Kidney glomerular epithelial cell (primary cell): ENCODE measurements around the gene TNNI2.
"Not testable (repeated sequence)": the region's sequence is repeated elsewhere in the genome, so short reads cannot be mapped to it uniquely, and the experiment has no call there.

Source experiments
- DNase-seq: peaks from one replicate; lab custom pipeline; 2025; lab: John Stamatoyannopoulos, UW

Gene TNNI2

GRCh38 chr11:1875093-1875850, 36.5 kb downstream of the TNNI2 start:
- no peak for DNase-seq

DNA sequence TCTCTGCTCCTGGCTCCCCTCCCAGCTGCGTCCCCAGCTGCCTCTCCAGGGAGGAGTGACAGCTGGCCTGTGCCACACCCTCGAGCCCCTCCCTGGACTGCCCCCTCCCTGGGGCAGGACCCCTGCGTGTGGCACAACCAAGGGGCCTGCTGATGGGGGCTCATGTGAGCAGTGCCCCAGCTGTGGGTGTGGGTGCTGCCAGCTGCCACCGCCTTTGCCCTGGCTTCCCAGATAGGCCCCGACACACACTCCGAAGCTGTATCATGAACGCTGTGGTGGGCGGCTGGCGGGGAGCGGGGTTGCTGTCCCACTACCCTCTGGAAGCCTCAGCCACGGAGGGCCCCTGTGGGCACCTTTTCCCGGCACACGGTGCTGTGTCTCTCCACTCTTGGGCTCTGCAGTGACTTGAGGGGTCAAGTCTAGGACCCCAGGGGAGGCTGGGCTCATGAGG, 37.1 kb downstream of the TNNI2 start:
- not testable (repeated sequence) for DNase-seq

DNA sequence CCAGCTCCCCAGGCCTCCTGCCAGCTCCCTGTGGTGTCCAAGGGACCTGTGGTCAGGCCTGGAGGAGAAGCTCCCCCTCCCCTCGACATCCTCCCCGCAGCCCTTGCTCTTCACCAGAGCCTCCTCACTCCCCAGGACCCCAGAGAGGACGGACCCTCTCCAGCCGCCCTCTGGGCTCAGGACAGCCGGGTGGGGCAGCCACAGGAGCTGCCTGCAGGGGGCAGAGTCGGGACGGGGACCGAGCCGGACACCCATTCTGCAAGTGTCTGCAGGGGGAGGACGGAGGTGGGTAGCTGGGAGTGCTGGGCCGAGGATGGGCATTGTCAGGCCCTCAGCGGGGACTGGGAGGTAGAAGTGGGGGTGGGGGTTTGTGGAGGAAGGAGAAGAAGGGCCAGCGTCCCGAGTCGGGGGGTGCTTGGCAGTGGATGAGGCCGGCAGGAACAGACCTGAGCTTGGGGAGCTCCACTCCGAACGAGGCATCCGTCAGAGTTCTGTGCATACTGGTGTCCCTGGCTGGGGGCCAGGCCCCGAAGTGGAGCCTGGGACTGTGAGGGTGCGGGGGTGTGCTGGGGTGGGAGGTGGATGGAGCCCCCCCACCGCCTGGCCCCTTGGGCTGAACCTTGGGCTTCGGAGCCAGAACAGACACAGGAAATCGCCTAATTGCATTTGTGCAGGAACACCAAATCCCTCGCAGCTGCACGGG, 37.7 kb downstream of the TNNI2 start:
- no peak for DNase-seq

DNA sequence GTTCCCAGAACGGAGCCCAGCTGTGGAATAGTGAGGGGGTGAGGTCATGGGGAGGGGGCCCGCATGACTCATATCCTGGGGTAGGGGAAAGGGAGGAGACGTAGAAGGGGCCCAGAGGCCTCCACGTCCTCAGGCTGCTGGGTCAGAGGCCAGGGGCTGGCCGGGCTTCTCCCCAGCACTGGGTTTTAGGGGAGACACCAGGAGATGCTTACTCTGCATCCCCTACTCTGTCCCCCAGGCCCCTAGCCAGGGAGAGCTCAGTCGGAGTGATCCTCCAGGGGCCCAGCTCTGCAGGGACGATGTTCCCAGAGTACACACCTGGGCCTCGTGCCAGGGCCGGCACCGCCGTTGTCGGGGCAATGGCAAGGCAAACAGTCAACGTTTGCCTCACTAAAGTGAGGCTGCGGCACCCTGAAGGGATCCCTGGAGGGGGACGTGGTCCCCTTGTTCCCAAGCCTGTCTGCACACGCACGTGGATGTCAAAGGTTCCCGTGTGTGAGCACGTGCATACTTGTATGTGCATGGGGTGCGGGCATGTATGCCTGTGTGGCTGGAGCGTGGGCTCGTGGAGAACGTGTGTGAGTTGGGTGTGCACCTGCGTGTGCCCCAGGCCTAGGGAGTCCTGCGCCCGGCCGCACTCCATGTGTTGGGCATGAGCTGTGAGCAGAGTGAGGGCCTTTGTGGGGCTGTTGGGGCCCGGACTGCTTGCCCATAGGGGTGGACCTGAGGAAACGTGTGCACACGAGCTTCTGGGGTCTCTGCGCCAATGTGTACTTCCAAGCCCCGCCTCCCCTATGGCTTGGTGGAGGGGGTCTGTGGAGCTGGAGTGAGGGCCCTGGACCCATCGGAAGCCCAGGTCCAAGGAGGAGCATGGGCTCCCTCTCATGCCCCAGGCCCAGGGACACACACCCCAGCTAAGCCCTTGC, 38.7 kb downstream of the TNNI2 start:
- no peak for DNase-seq

GRCh38 chr11:1878137-1879031, 39.6 kb downstream of the TNNI2 start:
- DNase-seq, result no peak

DNA sequence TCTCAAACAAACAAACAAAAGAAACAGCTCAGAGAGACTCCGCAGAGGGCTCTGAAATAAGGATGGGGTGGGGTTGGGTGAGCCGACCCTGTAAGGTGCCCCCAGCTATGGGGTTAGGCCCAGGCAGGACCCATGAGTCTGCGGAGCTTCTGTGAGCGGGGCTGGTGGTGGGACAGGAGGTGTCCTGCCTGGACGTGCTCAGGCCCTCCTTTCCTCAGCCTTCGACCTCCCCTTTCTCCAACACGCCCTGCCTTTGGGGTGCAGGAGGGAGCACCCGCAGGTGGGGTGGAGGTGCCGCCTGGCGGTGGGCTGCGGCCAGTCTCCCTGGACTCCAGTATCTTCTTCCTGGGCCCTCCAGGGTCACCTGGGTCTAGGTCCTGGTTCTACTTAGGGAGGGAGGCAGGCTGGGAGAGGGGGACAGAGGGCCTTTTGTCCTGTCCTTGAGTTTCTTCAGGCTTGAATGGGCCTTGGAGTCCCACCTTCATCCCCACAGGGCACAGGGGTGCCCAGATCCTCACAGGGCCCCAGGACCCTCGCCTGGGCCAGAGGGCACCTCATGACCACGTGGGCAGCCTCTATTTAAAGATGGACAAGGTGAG, 40.7 kb downstream of the TNNI2 start:
- DNase-seq, result no peak

DNA sequence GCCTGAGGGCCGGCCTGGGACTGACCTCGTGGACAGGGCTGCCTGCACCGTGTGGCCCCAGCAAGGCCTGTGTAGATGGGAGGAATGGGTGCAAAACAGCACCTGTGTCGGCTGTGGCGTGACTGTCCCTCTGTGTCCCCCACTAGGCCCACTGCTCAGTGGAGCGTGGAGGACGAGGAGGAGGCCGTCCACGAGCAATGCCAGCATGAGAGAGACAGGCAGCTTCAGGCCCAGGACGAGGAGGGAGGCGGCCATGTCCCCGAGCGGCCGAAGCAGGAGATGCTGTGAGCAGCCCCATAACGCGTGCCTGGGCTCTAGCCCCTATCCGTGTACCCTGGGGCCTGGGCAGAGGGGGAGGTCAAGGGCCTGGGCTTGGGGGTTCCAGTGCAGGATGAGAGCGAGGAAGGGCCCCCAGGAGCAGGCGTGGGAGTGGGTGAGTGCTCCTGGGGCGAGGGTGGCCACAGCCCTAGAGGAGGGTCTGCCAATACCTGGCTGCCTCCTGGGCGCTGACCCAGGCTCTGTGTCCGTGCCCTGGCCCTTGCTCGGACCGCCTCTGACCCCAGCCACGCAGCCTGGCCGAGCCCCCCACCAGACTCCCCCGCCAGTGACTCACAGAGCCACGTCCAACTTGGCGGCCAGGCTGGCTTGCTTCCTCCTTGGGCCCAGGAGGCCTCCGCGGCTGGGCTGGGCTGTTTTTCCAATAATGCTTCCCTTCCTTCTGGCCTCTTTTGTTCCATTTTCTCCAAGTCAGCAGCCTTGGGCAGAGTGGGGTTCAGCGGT, 41.4 kb downstream of the TNNI2 start:
- DNase-seq, result no peak

DNA sequence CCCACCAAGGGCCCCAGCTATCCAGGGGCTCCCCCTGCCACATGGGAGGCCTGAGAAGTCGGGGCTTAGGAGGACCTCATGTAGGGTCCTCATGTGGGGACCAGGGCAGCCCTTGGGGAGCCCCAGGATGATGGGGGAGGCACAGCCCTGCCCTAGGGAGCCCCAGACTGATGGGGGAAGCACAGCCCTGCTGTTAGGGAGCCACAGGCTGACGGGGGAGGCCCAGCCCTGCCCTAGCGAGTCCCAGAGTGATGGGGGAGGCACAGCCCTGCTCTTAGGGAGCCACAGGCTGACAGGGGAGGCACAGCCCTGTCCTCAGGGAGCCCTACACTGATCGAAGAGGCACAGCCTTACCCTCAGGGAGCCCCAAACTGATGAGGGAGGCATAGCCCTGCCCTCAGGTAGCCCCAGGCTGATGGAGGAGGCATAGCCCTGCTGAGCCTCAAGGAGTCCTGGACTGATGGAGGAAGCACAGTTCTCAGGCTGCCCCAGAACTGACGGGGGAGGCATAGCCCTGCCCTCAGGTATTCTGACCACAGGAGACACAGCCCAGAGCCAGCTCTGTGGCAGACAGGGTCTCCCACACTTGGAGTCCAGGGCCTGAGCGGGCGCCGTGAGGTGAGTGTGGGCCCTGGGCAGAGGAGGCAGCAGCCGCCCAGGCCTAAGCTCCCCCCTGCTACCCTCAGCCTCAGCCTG, 42.1 kb downstream of the TNNI2 start:
- DNase-seq, result no peak

DNA sequence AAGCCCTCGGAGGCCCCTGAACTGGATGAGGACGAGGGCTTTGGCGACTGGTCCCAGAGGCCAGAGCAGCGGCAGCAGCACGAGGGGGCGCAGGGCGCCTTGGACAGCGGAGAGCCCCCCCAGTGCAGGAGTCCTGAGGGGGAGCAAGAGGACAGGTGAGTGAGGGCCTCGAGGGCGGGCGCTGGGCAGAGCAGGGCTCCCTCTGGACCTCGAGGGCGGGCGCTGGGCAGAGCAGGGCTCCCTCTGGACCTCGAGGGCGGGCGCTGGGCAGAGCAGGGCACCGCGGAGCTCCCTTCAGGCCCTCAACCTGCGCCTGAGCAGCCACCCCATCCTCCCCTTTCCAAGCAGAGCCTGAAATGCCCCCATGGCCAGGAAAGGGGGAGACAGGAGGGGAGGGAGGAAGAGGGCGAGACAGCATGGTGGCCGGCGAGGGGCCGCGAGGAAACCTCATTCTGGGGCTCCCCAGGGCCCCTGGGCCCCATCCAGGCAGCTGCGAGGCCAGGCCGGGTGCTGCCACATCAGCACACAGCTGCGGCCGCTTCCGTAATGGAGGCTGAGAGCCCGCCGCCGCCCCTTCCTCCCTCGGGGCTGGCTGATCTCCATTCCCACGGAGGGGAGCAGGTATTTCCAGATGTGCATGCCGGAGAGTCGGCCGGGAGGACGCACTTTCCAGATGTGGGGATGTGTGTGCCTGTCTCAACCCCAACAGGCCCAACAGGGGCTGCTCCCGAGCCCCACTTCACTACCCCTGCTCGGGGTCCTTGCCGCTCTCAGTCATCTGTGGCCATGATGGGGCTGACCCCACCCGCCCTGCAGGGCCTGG, 42.9 kb downstream of the TNNI2 start:
- DNase-seq, result no peak

DNA sequence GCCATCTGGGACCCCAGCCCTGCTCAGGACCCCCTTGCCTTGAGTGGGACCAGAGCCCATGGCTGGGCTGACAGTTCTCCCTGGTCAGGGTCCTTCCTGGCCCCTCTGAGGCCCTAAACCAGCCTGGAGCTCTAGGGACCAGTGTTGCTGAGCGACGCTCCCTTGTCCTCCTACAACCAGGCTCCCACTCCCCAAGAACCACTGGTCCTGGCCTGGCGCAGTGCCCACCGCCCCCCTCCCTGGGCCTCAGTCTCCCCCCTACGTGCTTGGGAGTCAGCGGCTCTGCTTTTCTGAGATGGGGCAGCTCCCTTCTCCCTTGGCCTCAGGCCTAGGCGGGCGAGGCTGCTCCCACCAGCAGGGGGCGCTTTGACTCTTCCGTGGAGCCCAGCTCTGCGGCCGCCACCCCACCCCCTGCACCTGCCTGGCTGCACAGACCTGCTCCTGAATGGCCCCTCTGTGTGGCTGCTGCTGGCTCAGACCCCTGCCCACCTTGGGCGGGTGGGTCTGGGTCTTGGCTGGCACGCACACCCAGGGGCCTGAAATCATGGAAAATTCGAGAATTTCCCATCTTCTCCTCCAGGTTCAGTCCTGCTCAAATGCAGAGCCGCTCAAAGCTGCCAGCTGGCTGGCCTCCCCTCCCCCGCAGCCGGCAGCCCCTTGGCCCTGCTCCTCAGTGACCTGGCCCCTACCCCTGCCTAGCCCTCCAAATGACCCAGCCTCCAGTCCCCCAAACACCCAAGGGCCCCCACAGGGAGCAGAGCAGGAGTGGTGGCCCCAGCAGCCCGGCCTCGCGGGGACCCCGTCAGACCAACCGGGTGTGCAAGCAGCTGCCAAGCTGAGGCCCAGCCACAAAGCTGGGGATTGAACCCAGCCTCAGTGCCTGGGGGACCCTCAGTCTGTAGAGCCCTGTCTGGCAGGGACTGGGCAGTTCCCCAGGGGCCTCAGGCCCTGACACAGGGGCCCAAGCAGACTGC, 43.8 kb downstream of the TNNI2 start:
- peak; percentile 50 for DNase-seq

GRCh38 chr11:1883346-1884302, 44.8 kb downstream of the TNNI2 start:
- no peak for DNase-seq

DNA sequence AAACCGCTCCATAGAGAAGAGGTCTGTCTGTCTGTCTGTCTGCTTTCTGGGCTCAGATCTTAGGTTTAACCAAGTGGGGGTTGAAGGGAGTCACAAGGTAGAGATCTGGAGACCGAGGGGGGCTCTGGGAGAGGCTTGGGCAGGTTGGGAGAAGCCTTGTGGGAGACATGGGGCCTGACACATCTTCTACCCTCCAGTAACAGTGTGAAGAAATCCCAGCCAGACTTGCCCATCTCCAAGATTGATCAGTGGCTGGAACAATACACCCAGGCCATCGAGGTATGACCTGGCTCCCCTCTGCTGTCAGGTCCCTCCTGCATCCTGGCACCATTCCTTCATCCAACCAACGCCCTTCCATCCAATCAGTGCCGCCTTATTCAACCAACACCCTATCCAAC, 45.5 kb downstream of the TNNI2 start:
- DNase-seq, result no peak

DNA sequence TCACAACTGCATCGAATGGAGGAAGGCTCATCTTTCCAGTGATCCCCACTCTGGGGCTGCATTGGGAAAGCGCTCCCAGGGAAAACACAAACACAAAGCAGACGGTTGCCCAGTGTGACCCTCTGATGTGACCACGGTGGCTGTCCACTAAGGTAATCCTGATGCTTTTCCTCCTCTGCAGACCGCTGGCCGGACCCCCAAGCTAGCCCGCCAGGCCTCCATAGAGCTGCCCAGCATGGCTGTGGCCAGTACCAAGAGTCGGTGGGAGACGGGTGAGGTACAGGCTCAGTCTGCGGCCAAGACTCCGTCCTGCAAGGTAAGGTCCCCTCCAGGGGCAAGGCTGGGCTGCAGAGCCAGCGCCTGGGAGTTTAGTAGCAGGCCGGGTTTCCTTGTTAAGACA, 47.8 kb downstream of the TNNI2 start:
- DNase-seq, result not testable (repeated sequence)

DNA sequence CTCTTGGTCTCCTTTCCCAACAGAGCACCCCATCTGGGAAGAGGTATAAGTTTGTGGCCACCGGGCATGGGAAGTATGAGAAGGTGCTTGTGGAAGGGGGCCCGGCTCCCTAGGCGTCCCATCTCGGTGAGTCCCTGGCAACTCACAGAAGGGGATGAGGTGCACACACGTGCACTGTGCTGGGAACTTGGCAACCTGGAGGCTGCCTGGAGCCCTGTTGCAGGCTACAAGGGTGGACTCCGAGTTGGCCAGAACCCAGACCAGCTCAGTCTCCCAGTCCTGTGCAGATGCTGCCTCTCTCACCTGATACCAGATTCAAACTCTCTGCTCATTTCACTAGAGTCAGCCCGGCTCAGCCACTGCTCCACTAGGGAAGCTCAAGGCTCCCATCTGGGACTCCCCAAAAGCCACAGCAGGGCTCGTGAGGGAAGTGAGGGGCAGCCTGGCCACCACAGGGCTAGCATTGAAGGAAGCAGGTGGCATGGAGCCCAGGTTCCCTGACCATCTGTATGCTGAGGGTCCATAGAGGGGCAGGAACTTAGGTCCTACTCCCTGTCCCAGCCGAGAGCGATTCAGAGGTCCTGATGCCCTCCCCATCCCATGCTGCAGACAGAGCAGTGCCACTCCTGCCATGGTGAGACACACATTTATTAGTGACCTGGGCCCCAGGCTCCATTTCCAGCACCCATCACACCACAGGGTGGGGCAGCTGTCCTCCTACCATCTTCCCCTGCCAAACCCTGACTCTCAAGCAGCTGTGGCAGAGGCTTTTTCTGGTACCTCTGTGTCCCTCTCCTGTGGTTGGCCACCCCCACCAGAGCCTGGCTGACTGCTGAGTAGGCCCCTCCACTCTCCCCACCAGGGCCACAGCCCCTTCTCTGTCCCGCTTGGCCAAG, 48.9 kb downstream of the TNNI2 start:
- DNase-seq, result no peak

DNA sequence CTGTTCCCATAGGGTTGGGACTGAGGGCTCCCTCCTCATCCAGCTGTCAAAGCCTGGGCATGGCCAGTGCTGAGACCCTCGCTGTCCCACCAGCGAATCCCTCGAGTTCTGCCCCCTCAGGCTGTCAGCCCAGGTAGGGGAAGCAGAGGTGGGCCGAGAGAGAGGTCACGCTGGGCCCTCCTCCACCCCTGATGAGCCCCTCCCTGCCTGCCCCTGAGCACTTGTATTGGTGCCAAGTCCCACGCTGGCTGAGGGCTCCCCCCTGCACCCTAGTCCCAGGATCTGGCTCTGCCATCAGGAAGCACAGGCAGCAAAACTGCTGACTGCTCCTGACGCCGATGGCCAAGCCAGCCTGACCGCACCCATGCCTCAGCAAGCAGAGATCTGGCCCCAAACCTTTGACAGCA, 49.6 kb downstream of the TNNI2 start:
- no peak for DNase-seq
